Measurements from ENCODE around the gene HGF. TPM values are rescaled to one million over a fixed set of nuclear protein-coding genes. Genes with fewer than 3 reads are reported as not detected.
"Not testable (repeated sequence)": the region's sequence is repeated elsewhere in the genome, so short reads cannot be mapped to it uniquely, and the experiment has no call there.

The HGF gene
- total and polyA plus RNA-seq, 8 donors, result 0.60 to 10.7 (median 6.6) TPM

DNA sequence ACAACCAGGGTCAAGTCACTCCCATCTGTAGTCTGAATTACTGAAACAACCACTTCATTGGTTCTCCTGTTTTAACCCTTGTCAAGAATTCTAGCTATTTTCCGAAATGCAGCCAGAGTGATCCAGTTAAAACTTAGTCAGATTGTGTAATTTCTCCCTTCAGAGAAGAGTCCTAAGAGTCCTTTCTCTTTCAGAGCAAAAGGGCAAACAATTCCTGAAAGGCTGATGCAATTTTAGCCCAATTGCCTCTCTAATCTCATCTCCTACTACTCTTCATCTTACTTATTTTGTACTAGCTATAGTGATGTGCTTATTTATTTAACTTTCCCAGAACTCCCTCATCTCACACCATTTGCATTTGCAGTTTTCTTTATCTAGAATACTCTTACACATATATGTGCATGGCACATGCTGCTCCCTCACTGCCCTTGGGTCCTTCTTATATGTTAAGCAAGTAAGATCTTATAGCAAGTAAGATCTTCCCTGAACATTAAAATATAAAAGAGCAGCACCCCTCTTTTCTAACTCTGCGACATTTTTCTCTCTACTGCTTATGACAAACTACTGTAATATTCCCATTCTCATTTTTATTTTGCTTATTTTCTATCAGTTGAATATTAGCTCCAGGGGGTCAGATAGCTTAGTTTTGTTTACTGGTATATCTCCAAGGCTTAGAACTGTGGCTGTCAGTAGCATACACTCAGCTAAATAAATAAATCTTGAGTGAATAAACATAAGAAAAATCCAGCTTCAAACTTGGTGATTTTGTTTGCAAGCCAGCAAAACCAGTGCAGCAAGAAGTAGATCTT is 44.6 kb downstream of the HGF start:
- H3K27me3 ChIP-seq, result no peaks in the 10 kb centered on the region
- no peak overlapping the region for H3K4me3 ChIP-seq
- DNase-seq, result no peak
- no peaks in the 10 kb centered on the region for H3K36me3 ChIP-seq
- 78 to 90% (median 80%) methylated on average over 2 of the region's 2 CpGs for WGBS, 5 donors
- no peaks in the 10 kb centered on the region for H3K9me3 ChIP-seq
- intact Hi-C loops (cut with DNase I; ENCODE audit: low total_unique reads), result no loop called here
- no peaks in the 10 kb centered on the region for H3K4me1 ChIP-seq
- no peak for TF ChIP-seq POLR2AphosphoS5 (IDR thresholded peaks at IDR 0.05)
- TF ChIP-seq, protein P1, sequence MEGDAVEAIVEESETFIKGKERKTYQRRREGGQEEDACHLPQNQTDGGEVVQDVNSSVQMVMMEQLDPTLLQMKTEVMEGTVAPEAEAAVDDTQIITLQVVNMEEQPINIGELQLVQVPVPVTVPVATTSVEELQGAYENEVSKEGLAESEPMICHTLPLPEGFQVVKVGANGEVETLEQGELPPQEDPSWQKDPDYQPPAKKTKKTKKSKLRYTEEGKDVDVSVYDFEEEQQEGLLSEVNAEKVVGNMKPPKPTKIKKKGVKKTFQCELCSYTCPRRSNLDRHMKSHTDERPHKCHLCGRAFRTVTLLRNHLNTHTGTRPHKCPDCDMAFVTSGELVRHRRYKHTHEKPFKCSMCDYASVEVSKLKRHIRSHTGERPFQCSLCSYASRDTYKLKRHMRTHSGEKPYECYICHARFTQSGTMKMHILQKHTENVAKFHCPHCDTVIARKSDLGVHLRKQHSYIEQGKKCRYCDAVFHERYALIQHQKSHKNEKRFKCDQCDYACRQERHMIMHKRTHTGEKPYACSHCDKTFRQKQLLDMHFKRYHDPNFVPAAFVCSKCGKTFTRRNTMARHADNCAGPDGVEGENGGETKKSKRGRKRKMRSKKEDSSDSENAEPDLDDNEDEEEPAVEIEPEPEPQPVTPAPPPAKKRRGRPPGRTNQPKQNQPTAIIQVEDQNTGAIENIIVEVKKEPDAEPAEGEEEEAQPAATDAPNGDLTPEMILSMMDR (IDR thresholded peaks at IDR 0.05), result no peak
- no peak for TF ChIP-seq POLR2A (IDR thresholded peaks at IDR 0.05)
- TF ChIP-seq EP300 (IDR thresholded peaks at IDR 0.05), result no peak
- no peak overlapping the region for H3K27ac ChIP-seq

DNA sequence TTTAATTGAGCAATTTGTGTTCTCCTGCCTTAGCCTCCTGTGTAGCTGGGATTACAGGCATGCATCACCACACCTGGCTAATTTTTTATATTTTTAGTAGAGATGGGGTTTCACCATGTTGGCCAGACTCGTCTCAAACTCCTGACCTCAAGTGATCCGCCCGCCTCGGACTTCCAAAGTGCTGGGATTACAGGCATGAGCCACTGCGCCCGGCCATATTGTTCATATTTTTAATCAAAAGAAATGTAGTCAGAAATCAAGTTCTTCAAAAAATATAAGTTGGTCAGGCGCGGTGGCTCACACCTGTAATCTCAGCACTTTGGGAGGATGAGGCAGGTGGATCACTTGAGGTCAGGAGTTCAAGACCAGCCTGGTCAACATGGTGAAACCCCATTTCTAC is 47.6 kb downstream of the HGF start:
- H3K4me3 ChIP-seq; H3K4me1 ChIP-seq; DNase-seq; H3K36me3 ChIP-seq; H3K9me3 ChIP-seq; H3K27ac ChIP-seq; H3K27me3 ChIP-seq; intact Hi-C loops (cut with DNase I; ENCODE audit: low total_unique reads): not testable (repeated sequence)
- 92 to 96% (median 94%) methylated on average over 8 of the region's 8 CpGs for WGBS, 5 donors

DNA sequence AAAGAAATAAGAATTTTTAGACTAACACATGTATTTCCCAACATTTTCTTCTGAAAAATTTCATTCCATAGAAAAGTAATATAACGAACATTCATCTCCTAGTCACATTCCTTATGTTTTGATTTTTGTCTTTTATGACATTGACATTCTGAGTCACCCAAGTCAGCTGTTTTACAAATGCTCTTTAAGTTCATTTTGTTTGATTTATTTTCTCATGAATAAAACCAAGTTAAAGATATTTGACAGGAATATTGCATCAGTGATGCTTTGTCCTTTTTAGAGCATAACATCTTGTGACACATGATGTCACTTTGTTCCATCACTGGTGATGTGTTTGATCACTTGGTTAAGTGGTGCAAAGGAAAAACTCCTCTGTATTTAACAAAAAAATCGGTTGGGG is 48.4 kb downstream of the HGF start:
- intact Hi-C loops (cut with DNase I; ENCODE audit: low total_unique reads), result no loop called here
- Histone ChIP-seq H3K36me3 (no peaks in the 10 kb centered on the region), H3K27ac (no peak overlapping the region), H3K27me3 (no peaks in the 10 kb centered on the region), H3K4me3 (no peak overlapping the region), H3K4me1 (no peaks in the 10 kb centered on the region), H3K9me3 (no peaks in the 10 kb centered on the region)
- no peak for DNase-seq
- 75 to 84% (median 80%) methylated on average over 2 of the region's 2 CpGs for WGBS, 5 donors
- TF ChIP-seq POLR2AphosphoS5 (IDR thresholded peaks at IDR 0.05) (no peak), EP300 (IDR thresholded peaks at IDR 0.05) (no peak), POLR2A (IDR thresholded peaks at IDR 0.05) (no peak)
- TF ChIP-seq, protein P1 (IDR thresholded peaks at IDR 0.05), result no peak

DNA sequence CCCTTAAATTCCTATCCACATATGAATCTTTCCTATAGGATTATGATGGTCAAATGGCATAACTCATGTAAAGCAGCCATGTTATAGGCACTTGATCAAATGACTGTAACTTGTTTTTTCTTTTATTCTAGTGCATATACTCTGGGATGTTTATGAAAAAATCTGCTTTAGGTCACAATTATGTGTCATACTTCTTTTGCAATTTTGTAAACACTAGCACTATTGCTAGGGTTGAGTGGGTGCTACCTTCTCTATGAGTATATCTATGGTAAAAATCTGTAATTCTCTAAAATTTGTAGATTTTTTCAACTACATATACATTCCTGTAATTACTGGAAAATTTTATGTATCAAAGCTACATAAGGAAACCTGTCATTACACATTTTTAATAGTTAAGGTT is 50.0 kb downstream of the HGF start:
- no peak for TF ChIP-seq POLR2A (IDR thresholded peaks at IDR 0.05)
- TF ChIP-seq EP300 (IDR thresholded peaks at IDR 0.05), result no peak
- TF ChIP-seq, protein P1 (IDR thresholded peaks at IDR 0.05), result no peak
- no peak for TF ChIP-seq POLR2AphosphoS5 (IDR thresholded peaks at IDR 0.05)

DNA sequence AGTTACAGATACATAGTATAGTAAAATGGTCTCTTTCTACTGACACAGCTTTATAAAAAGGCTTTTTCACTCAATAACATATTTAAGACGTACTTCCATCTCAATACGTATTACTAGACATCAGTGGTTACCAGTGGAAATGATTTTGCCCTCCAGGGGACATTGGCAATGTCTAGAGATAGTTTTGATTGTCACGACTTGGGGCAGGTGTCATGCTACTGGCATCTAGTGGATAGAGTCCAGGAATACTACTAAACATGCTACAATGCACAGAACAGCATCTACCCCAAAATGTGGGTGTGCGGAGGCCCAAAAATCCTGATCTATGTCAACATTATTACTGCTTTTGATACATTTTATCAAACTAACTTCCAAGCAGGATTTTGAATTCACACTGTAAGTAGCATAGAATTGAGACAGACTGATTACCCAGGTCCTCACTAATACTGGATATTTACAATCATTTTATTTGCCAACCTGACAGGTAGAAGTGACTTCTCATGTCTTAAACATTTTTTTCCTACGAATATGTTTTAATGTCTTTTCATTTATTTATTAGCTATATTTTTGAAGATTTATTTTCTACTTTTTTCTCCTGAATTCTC is 53.8 kb downstream of the HGF start:
- Histone ChIP-seq H3K36me3 (no peaks in the 10 kb centered on the region), H3K4me1 (no peaks in the 10 kb centered on the region), H3K27me3 (no peaks in the 10 kb centered on the region), H3K27ac (no peak overlapping the region), H3K9me3 (no peaks in the 10 kb centered on the region), H3K4me3 (no peak overlapping the region)
- DNase-seq, result peak in 1 of 2 donors; percentile 12
- WGBS, 5 donors, result 62 to 75% (median 64%) methylated on average over 5 of the region's 5 CpGs
- no peak for TF ChIP-seq POLR2AphosphoS5 (IDR thresholded peaks at IDR 0.05)
- TF ChIP-seq, protein P1 (IDR thresholded peaks at IDR 0.05), result no peak
- no peak for TF ChIP-seq POLR2A (IDR thresholded peaks at IDR 0.05)
- no peak for TF ChIP-seq EP300 (IDR thresholded peaks at IDR 0.05)
- intact Hi-C loops (cut with DNase I; ENCODE audit: low total_unique reads), result no loop called here

More for the DNA sequence above, 50.0 kb downstream of the HGF start:
- no peaks in the 10 kb centered on the region for H3K4me1 ChIP-seq
- H3K27me3 ChIP-seq, result no peaks in the 10 kb centered on the region
- H3K36me3 ChIP-seq, result no peaks in the 10 kb centered on the region
- no peak for DNase-seq
- intact Hi-C loops (cut with DNase I; ENCODE audit: low total_unique reads), result no loop called here
- no peaks in the 10 kb centered on the region for H3K9me3 ChIP-seq
- no peak overlapping the region for H3K4me3 ChIP-seq
- no peak overlapping the region for H3K27ac ChIP-seq

Data from stomach (tissue), 9 donors.